NCI-H748 treated with DMSO at 0.1 percent for 48 hours (cell line): Measurements from ENCODE around the gene ZMYND8.
A peak's percentile ranks its signal among the peaks of the same experiment; 100 is the strongest.

Experiments used
- DNase-seq: peaks from one replicate; lab custom pipeline; 2025; lab: John Stamatoyannopoulos, UW

The ZMYND8 gene

DNA sequence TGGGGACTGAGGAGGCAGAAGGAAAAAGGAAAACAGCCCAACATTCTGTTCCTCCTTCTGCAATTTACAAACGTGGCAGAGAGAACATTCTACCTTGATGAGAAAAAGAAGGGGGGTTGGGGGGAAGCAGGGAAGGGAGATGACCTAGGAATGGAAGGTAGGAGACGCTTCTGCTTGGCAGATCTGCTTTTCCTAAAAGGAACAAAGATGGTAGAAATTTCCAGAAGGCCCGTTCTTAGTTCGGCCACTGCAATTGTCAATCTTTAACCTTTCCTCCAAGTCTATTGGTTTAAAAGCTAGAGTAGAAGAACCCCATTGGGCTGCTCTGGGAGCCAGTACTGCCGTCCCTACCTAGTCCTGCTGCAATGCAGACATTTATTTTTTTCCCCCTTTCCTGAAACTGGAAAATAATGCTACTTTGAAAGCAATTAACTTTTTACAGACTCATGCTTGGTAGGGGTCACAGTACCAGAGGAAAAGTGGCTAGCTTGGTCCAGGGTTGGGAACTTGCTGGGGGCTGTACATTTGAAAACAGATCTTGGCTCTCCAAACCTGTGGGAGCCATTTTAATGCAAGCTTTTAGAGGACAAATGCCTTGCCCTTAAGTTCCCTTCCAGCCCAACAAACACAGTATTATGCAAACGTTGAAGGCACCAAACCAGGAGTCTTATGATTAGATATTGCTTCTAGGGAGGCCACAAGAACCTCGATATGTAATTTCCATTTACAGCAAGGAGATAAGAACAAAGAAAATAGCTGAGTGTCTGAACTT is 2.6 kb downstream of the ZMYND8 start:
- peak; percentile 6 for DNase-seq

DNA sequence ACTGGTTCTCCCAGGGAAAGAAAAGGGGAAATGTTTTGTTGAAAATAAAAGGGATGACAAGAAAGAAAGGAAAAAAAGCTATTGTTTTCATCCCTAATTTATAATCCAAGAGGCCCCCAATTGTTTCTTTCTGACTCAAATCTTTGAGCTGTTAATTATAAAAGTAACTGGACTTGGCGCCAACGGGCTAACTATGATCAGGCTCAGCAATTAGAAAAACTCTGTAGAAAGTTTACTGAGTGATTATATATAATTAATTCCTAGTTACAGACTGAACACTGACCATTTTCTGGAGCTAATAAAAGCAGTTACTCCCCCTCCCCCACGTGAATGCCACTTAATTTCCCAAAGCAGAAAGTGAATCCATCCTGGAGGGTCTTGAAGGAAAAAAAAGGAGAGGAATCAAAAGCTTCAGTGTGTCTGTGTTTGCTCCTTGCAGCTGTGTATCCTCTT is 3.2 kb downstream of the ZMYND8 start:
- DNase-seq, result peak; percentile 51

DNA sequence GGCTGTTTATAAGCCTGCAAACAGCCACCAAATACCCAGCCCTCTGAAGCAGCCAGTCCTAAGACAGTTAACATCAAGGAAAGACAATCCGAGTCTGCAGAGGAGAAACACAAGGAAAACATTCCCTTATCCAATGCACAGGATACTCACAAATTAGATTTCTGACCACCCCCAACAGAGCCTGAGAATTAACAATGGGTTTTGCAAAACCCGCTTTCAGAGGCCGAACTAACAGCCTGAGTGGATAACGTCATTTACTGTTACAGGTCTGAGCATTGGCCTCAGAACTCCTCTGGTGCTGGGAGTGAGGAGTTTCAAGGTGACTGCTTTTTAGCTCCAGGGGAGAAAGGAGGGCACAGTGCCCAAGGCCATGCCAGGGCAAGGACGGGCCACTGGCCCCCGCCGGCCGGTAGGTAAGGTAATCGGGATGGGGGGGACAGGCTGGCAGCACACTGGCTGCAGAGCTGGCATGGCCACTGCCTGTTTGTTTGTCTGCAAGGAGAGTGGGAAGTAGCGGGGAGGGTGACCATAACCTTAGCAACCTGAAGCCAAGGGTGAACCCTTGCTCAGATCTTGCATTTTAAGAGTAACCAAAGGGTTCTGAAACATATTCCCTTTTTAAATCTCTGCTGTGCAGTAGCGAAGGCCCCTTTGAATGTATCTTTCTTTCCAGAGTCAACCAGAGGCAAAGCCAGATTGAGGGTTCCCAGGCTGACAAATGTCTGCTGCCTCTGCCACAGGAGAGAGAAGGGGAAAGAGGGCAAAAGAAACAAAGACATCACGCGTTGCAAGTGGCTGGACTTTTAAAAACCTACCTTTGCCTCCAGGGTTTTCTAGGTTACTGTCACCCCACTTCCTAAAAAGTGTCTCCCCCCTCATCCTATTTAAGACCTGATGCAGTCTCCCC is 3.9 kb downstream of the ZMYND8 start:
- DNase-seq, result peak; percentile 29

DNA sequence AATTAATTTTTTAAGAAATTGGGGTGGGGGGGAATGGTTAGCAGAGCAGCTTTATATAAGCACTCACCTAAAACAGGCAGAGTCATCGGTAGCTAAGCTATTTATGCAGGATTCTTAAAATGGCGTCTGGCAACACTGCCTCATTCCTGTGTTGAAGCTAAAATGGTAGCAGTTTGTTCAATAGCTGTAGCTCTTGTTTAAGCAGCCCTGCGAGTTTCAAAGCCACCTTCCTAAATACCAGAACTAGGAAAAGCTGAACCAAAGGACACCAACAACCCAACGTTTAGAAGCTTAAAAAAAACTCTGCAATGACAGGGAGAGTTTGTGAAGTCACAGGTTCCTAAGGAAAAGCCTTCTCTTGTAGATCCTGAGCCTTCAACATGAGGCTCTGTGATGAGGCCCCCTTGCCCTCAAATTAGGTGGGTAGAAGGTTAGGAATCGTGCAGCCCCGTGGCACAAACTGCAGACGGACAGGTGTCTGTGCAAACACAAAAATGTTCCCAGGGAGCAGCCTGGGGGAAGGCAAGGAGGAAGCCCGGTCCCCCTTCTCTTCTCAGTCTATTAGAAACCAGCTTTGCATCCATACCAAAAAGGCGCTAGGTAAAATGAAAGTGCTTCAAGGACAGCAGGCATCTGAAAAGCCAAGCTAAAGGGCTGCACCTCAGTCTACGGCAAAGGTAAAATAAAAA is 4.7 kb downstream of the ZMYND8 start:
- DNase-seq, result peak; percentile 21

DNA sequence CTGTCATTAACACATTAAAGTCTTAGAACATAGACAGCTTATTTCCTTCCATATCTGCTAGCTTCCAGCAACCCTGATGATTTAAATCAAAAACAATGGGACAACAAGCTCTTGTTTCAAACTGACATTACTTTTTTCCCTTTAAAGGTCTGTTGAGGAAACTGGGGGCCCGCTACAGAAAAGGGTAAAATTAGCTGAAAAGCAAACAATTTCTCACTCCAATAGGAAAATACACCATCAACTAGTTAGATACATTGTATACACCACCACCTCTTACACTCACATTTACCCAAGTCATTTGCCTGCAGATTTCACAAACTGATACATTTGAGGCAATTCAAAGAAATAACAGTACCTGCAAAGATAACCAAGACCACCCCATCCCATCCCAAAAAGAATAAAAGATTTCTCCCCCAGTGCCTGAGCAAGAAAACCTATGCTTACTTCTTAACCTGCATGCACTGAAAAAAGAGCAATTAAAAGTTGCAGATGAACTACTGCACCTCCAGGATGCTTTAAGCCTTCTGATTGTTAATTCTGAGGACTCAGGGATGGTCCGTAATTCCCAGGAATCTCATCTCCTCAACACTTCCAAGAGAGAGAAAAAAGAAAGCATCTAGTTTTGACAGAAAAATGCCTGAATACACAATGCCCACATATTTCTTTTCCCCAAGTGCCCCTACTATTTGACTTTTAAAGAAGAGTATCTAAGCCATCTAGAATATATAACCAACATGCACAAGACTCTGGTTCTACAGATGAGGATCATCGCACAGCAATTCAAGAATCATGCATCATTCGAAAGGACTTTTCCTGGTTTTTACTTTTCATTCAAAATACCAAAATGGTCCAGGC is 5.6 kb downstream of the ZMYND8 start:
- DNase-seq, result no peak

DNA sequence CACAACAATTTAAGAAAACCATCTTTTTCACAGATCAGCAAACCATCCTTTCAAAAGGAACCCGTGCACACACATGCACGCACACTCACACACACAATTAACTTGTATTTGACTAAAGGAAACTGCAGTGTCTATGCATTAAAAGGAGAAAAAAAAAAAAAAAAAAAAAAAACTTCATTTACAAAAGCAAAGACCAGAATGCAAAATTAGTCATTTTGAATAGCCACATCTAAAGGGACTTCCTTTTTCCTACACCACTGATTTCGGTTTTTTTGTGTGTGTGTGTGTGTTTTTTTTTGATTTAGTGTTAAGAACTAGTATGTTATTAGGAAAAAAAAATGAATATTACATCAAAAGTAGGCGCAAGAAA is 6.3 kb downstream of the ZMYND8 start:
- no peak for DNase-seq

DNA sequence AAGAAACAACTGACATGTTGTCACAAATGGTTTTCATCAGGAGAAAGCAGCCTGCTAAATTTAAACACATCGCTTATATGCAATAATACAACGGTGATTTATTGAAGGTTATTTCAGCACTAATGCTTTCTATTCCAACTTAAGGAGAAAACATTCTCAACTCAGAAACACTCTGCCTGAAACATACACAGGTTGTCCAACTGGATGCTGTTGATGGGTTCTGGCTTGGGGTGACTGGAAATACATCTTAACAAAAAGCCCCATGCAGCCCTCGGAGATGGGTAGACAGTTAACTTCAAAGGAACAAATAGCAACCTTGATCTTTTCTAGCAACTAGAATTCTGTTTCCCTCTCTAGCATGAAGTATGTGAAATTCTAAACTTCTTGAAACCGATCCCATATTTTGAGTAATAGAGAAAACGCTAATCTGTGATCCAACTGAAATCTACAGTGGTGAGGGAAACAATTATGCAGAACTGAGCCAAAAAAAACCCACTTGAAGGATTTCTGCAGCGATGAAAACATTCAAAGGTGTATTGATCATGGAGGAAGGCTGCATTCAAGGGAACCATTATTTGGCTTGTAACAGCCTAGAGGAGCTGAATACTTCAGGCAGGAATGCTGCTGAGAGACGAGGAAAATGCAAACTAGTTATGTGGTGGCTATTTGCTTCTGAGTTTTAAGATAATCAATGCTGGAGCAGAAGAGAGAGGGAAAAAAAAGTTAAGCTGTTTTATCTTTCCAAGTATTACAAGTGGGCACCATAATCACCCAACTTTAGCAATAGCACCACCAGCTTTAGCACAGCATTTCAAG is 6.9 kb downstream of the ZMYND8 start:
- no peak for DNase-seq

DNA sequence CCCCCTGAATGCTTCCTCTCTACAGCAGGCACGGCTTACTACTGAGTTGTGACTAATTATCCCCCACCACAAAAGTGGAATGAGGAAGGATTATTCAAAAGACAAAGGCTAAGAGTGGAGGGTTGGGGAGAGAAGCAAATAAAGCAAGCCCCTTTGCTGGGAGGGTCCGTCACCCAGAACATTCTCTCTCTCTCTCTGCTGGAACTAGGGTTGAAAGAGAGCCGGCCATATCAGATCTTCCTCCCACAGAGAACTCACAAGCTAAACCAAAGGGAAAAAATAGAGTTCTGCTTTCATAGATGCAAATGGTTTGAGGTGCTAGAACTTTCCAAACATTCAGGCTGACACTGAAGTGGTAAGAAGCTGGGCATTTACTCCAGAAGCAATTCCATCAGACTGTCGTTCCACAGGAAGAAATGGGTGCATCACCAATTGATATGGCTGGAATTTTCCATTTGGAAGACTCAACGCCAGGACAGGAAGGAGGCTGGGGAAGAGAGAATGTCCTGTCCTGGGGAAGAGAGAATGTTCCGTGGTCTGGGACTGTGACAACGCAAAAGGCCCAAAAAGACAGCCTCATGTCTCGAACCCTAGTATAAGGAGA is 7.9 kb downstream of the ZMYND8 start:
- DNase-seq, result no peak

DNA sequence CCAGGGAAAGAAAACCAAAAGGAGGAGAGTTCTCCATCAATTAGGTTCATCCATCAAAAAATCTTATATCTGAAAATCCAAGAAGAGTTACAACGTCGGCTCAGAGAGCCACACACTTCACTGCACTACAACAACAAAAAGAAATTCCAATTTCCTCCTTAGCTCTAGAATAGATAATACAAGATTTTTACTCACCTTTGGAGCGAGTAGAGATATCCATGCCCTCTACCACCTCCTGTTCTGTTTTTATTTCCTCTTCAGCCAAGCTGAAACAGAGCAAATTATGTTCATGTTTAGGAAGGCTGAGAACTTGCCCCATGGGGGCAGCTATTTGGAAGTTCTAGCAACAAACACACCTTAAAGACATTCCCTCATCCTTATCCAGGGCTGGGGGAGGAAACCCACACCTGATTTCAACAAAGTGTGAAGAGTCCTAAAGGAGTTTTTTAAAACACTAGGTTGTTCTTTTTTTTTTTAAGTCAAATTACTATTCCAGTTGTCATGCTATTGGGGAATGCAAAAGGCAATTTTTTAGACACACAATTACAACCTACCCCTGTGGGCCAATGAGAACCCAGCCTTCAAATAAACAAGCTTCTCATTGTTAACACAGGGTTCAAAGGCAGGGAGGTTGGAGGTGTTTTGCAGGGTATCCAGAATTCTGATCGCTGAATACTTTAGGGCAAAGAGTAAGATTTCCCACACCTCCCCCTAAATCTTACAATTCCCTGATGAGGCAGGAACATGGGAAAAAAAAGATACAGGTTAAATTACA is 8.7 kb downstream of the ZMYND8 start:
- DNase-seq, result no peak

DNA sequence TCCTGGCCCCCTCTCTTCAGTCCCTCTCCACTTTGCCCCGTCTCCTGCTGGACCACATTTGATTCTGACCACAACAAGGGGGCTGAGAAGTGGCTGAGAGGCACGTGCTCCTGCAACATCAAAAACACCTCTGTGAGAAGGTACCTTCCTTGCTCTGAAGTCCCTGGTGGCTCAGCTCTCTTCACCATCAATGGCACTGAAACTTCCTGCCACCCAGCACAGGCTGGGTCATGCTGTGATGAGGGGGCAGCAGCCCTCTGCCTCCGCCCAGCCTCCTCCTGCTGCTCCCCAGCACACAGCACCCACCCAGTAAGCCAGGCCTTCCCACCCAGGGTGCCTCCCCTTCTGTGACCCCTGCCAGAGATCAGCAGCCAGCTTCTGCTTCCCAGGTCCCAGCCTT is 10.3 kb downstream of the ZMYND8 start:
- DNase-seq, result no peak

DNA sequence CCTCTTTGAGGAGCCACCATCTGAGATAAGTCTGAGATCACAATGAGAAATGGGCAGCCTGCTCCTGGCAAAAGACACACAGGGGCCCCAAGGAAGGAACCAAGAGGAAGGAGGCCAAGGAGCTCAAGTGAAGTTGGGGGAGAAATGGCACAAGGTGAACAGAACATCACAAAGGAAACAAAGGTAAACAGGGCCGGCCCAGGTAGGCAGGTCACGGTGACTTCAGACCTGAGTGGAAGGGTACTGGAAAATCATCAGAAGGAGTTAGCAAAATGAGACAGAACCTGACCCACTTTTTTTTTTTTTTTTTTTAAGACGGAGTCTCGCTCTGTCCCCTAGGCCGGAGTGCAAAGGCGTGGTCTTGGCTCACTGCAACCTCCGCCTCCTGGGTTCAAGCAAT is 11.3 kb downstream of the ZMYND8 start:
- no peak for DNase-seq

DNA sequence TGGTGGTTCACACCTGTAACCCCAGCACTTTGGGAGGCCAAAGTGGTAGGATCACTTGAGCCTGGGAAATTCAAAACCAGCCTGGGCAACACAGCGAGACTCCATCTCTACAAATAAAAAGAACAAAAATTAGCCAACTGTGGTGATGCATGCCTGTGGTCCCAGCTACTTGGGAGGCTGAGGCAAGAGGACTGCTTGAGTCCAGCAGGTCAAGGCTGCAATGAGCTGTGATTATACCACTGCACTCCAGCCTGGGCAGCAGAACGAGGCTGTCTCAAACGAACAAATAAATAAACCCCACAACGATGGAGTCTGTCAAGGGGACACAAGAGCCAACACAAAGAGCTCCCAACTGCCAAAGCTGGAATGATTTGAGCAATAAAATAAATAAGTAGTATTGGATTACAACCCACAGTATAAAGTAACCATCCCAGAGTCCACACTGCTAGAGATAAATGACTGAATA is 13.5 kb downstream of the ZMYND8 start:
- DNase-seq, result no peak

DNA sequence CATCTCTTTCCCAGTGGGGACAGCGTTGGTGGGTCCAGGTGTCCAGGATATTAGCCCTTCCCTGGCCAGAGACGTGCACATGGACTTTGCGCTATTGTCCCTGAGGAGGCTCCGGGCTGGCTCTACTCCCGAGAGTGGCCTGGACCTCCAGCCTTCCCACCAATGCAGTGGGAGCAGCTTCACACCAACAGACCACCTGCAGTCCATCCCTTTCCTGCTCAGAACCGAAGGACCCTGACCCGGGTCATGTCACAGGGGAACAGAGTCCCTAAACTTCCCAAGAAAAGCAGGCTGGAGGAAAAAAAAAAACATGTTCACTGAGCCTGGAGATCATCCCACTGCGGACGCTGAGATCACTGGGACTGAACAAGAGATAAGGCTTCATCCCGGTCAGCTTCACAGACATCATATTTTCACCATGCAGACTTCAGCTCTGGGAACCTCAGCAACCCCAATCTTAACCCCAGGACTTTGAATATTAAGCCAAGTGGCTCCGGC is 18.3 kb downstream of the ZMYND8 start:
- DNase-seq, result no peak

DNA sequence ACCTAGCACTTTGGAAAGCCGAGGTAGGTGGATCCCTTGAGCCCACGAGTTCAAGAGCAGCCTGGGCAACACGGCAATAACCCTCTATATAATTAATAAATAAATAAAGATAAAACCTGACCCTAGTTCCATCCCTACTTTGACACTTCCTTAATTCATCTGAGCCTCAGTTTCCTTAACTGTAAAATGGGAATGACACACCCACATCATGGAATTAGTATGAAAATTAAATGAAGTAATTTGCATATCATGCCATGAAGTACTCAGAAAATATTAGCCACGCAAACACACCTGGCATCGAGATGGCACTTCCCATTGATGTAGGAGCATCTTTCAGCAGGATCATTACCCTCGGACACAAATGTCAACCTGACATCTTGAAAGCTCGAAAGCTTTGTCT is 19.1 kb downstream of the ZMYND8 start:
- DNase-seq, result no peak

DNA sequence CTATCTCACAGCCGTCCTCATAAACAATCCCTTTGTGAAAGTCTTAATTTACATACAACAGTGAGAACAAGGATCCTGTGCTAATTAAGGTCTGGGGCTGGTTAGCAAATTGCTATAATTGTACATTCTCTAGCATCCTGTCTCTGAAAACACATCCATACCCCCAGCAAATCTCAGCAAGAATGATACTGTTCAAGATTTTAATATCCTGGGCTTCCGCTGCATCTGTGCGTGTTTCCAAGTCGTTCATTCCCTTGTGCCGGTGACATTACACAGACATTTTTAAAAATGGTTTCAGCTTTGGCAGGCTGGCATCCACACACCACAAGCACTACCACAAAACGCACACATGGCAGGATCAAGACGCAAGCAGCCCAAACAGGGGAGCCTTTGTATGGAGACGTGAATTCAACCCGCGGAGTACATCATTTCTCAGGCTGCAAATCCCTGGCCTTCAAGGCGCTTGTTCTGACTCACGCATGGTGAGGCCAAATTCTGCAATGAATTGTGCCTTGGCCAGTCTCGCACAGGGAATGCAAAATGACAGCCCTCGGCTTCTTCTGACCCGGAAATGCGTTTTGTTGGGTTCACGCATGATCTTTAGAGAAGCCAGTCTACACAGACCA is 20.3 kb downstream of the ZMYND8 start:
- no peak for DNase-seq

DNA sequence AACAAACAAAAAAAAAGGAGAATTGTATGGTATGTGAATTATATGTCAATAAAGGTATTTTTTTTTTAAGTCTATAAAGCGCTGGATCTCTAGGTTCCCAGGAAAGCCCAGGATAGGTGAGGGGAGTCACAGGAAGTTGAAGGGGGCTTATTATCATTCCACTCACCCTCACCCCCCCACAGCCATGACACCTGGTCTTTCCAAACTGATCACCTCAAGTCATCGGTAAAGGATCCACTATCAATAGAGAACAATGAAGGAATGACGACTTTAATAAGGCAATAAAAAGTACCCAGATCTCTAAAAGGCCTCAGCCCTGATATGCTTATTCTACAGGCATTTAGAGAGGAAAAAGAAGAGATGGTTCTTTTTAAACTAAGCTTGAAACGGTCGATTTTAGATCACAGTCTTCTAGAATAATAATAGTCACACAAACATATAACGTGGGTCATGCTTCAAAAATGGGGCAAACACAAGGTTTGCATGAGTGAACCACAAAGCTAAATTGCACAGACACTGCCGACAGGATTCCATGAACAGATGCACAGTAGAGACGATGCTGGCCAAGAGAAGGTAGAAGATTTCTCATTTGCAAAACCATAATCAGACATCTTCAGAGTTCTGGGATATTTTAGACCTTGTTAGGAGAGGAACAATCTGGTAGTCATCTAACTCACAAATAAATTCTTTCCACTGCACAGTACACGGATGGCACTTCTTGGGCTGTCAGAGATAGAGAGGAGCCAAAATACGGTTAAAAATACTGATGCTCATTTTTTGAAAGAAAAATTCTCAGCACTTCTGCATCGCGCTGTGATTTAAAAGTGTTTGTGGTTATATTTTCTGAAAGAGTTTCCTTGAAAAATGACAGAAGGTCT is 21.0 kb downstream of the ZMYND8 start:
- no peak for DNase-seq

DNA sequence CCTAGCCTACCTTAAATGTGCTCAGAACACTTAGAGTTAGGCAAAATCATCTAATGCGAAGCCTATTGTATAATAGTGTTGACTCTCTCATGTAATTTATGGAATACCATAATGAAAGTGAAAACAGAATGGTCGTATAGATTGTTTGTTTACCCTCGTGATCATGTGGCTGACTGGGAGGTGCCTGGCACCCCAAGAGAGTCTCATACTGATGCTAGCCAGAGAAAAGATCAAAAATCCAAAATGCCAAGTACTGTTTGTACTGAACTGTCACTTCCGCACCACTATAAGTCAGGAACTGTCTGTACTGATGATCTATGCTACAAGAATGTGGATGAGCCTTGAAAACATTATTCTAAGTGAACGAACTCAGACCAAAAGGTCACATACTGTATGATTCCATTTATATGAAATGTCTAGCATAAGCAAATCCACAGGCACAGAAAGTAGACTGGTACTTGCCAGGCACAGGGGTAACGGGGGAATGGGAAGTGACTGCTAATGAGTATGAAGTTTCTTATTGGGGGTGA is 22.4 kb downstream of the ZMYND8 start:
- DNase-seq, result peak; percentile 4
